ENCODE data around the gene CDC42BPA. TPM values are rescaled to one million over a fixed set of nuclear protein-coding genes. Genes with fewer than 3 reads are reported as not detected.
"Not testable (repeated sequence)": the region's sequence is repeated elsewhere in the genome, so short reads cannot be mapped to it uniquely, and the experiment has no call there.

CDC42BPA gene
- polyA plus RNA-seq, 1 donor (not counting 4 experiments of a cell fraction or from before 2014, with no cell fraction given), result 9.2 TPM

- no peak overlapping the region for H3K4me3 ChIP-seq (ENCODE audit: control insufficient read depth in 2 of 3, extremely low read depth in 1 of 3, insufficient read depth in 2 of 3, low read depth in 1 of 3, low read length in 3 of 3)
- no peaks in the 10 kb centered on the region for H3K9me1 ChIP-seq (ENCODE audit: control insufficient read depth, extremely low read depth, insufficient read depth, low read length)
- H3K4me1 ChIP-seq (ENCODE audit: control insufficient read depth, extremely low read depth, insufficient read depth, low read length), result no peaks in the 10 kb centered on the region
- no peak for TF ChIP-seq EZH2 (IDR thresholded peaks at IDR 0.05; ENCODE audit: low read length)
- no peak for TF ChIP-seq CTCF (optimal IDR thresholded peaks at IDR 0.05 in 1 of 3, IDR thresholded peaks at IDR 0.05 in 1 of 3, conservative IDR thresholded peaks at IDR 0.05 in 1 of 3; ENCODE audit: extremely low read depth in 1 of 3, insufficient read depth in 2 of 3, low read length in 3 of 3)
- DNase-seq (ENCODE audit: low read depth, low spot score), result no peak
- H3K27ac ChIP-seq (ENCODE audit: control insufficient read depth, insufficient read depth, low read length), result no peak overlapping the region
- no peaks in the 10 kb centered on the region for H3K9me3 ChIP-seq (ENCODE audit: control insufficient read depth, low read depth, low read length)
- H3K27me3 ChIP-seq (ENCODE audit: control insufficient read depth, extremely low read depth, insufficient read depth, low read length), result no peaks in the 10 kb centered on the region
- dilution Hi-C loops (cut with MboI; ENCODE audit: extremely low pct_ligation_motif_present, low sequenced_read_pairs), result no loop called here
- no peaks in the 10 kb centered on the region for H3K79me2 ChIP-seq (ENCODE audit: control insufficient read depth, insufficient read depth, low read length)
- no peak overlapping the region for H2AFZ ChIP-seq (ENCODE audit: control insufficient read depth, low read length)
- no peak overlapping the region for H3K4me2 ChIP-seq (ENCODE audit: control insufficient read depth, extremely low read depth, insufficient read depth, low read depth, low read length)
- FAIRE-seq, result no peak
- H3K9ac ChIP-seq (ENCODE audit: control insufficient read depth, extremely low read depth, insufficient read depth, low read length), result no peak overlapping the region
- no peaks in the 10 kb centered on the region for H4K20me1 ChIP-seq (ENCODE audit: control insufficient read depth, extremely low read depth, insufficient read depth, low read length)
- peaks cover 0 to 2% of the 10 kb centered on the region in 2 experiments for H3K36me3 ChIP-seq (ENCODE audit: control insufficient read depth in 2 of 2, extremely low read depth in 1 of 2, insufficient read depth in 2 of 2, low read length in 2 of 2)
Observed at GRCh38 chr1:227111782-227112181, 206.5 kb downstream of the CDC42BPA start.

DNA sequence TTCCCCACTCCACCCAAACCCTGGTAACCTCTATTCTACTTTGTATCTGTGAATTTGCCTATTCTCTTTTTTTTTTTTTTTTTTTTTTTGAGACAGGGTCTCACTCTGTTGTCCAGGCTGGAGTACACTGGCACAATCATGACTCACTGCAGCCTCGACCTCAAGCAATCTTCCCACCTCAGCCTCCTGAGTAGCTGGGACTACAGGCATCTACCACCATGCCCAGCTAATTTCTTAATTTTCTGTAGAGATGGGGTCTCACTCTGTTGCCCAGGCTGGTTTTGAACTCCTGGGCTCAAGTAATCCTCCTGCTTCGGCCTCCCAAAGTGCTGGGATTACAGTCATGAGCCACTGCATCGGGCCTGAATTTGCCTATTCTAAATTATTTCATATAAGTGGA is 213.0 kb downstream of the CDC42BPA start:
- H3K27me3 ChIP-seq (ENCODE audit: control insufficient read depth, extremely low read depth, insufficient read depth, low read length); H3K9me1 ChIP-seq (ENCODE audit: control insufficient read depth, extremely low read depth, insufficient read depth, low read length); H2AFZ ChIP-seq (ENCODE audit: control insufficient read depth, low read length); DNase-seq (ENCODE audit: low read depth, low spot score); dilution Hi-C loops (cut with MboI; ENCODE audit: extremely low pct_ligation_motif_present, low sequenced_read_pairs); H3K79me2 ChIP-seq (ENCODE audit: control insufficient read depth, insufficient read depth, low read length); H3K9me3 ChIP-seq (ENCODE audit: control insufficient read depth, low read depth, low read length); H3K36me3 ChIP-seq (ENCODE audit: control insufficient read depth in 2 of 2, extremely low read depth in 1 of 2, insufficient read depth in 2 of 2, low read length in 2 of 2); H3K27ac ChIP-seq (ENCODE audit: control insufficient read depth, insufficient read depth, low read length); FAIRE-seq; H3K9ac ChIP-seq (ENCODE audit: control insufficient read depth, extremely low read depth, insufficient read depth, low read length); H3K4me3 ChIP-seq (ENCODE audit: control insufficient read depth in 2 of 3, extremely low read depth in 1 of 3, insufficient read depth in 2 of 3, low read depth in 1 of 3, low read length in 3 of 3); H4K20me1 ChIP-seq (ENCODE audit: control insufficient read depth, extremely low read depth, insufficient read depth, low read length); H3K4me1 ChIP-seq (ENCODE audit: control insufficient read depth, extremely low read depth, insufficient read depth, low read length); H3K4me2 ChIP-seq (ENCODE audit: control insufficient read depth, extremely low read depth, insufficient read depth, low read depth, low read length): not testable (repeated sequence)

- TF ChIP-seq EZH2 (IDR thresholded peaks at IDR 0.05; ENCODE audit: low read length) (no peak), CTCF (optimal IDR thresholded peaks at IDR 0.05 in 1 of 3, IDR thresholded peaks at IDR 0.05 in 1 of 3, conservative IDR thresholded peaks at IDR 0.05 in 1 of 3; ENCODE audit: extremely low read depth in 1 of 3, insufficient read depth in 2 of 3, low read length in 3 of 3) (no peak)
- no peak overlapping the region for H2AFZ ChIP-seq (ENCODE audit: control insufficient read depth, low read length)
- dilution Hi-C loops (cut with MboI; ENCODE audit: extremely low pct_ligation_motif_present, low sequenced_read_pairs), result no loop called here
- H3K9ac ChIP-seq (ENCODE audit: control insufficient read depth, extremely low read depth, insufficient read depth, low read length), result no peak overlapping the region
- peaks cover 0 to 11% of the 10 kb centered on the region in 2 experiments for H3K36me3 ChIP-seq (ENCODE audit: control insufficient read depth in 2 of 2, extremely low read depth in 1 of 2, insufficient read depth in 2 of 2, low read length in 2 of 2)
- no peaks in the 10 kb centered on the region for H3K79me2 ChIP-seq (ENCODE audit: control insufficient read depth, insufficient read depth, low read length)
- no peak overlapping the region for H3K27ac ChIP-seq (ENCODE audit: control insufficient read depth, insufficient read depth, low read length)
- no peak overlapping the region for H3K4me3 ChIP-seq (ENCODE audit: control insufficient read depth in 2 of 3, extremely low read depth in 1 of 3, insufficient read depth in 2 of 3, low read depth in 1 of 3, low read length in 3 of 3)
- FAIRE-seq (no peak), DNase-seq (ENCODE audit: low read depth, low spot score) (no peak)
- no peaks in the 10 kb centered on the region for H4K20me1 ChIP-seq (ENCODE audit: control insufficient read depth, extremely low read depth, insufficient read depth, low read length)
- no peak overlapping the region for H3K4me2 ChIP-seq (ENCODE audit: control insufficient read depth, extremely low read depth, insufficient read depth, low read depth, low read length)
- H3K4me1 ChIP-seq (ENCODE audit: control insufficient read depth, extremely low read depth, insufficient read depth, low read length), result no peaks in the 10 kb centered on the region
- H3K27me3 ChIP-seq (ENCODE audit: control insufficient read depth, extremely low read depth, insufficient read depth, low read length), result no peaks in the 10 kb centered on the region
- no peaks in the 10 kb centered on the region for H3K9me3 ChIP-seq (ENCODE audit: control insufficient read depth, low read depth, low read length)
- no peaks in the 10 kb centered on the region for H3K9me1 ChIP-seq (ENCODE audit: control insufficient read depth, extremely low read depth, insufficient read depth, low read length)
Observed at GRCh38 chr1:227102056-227102455, 216.2 kb downstream of the CDC42BPA start.
